GM19452 (cell line): ENCODE data around the gene REPS2.
A peak's percentile ranks its signal among the peaks of the same experiment; 100 is the strongest.

ENCODE experiments used
- ATAC-seq: cut with Tn5 transposase; IDR thresholded peaks from one replicate; pipeline ENCODE4 v1.9.1; 2021; ENCODE audit not compliant: unreplicated experiment

The REPS2 gene

GRCh38 chrX:17077361-17077760 lies 130.9 kb downstream of the REPS2 start:
- no peak for ATAC-seq

- ATAC-seq, result no peak
Measured at GRCh38 chrX:17078031-17078720, 131.7 kb downstream of the REPS2 start.

- no peak for ATAC-seq
Measured at GRCh38 chrX:17081511-17081910, 135.1 kb downstream of the REPS2 start.

GRCh38 chrX:17081968-17082367 lies 135.5 kb downstream of the REPS2 start:
- no peak for ATAC-seq

GRCh38 chrX:17082831-17083230 lies 136.4 kb downstream of the REPS2 start:
- no peak for ATAC-seq

- ATAC-seq, result no peak
Measured at GRCh38 chrX:17086317-17086716, 139.9 kb downstream of the REPS2 start.

- no peak for ATAC-seq
Measured at GRCh38 chrX:17095161-17095560, 148.7 kb downstream of the REPS2 start.

GRCh38 chrX:17098516-17099247 lies 152.2 kb downstream of the REPS2 start:
- ATAC-seq, result peak; percentile 58

GRCh38 chrX:17104433-17104832 lies 158.0 kb downstream of the REPS2 start:
- no peak for ATAC-seq

- ATAC-seq, result no peak
Measured at GRCh38 chrX:17120816-17121215, 174.4 kb downstream of the REPS2 start.

GRCh38 chrX:17154001-17154400 lies 207.5 kb downstream of the REPS2 start:
- no peak for ATAC-seq

GRCh38 chrX:17160975-17161374 lies 214.5 kb downstream of the REPS2 start:
- no peak for ATAC-seq

GRCh38 chrX:17161991-17162390 lies 215.5 kb downstream of the REPS2 start:
- no peak for ATAC-seq

- no peak for ATAC-seq
Measured at GRCh38 chrX:17164079-17164478, 217.6 kb downstream of the REPS2 start.

GRCh38 chrX:17164941-17165340 lies 218.5 kb downstream of the REPS2 start:
- no peak for ATAC-seq

GRCh38 chrX:17167915-17168314 lies 221.5 kb downstream of the REPS2 start:
- ATAC-seq, result no peak

- no peak for ATAC-seq
Measured at GRCh38 chrX:17170973-17171372, 224.5 kb downstream of the REPS2 start.

GRCh38 chrX:17174671-17175070 lies 228.2 kb downstream of the REPS2 start:
- ATAC-seq, result no peak

- no peak for ATAC-seq
Measured at GRCh38 chrX:17182317-17182716, 235.9 kb downstream of the REPS2 start.

GRCh38 chrX:17183566-17183965 lies 237.1 kb downstream of the REPS2 start:
- ATAC-seq, result no peak

- ATAC-seq, result no peak
Measured at GRCh38 chrX:17185431-17185830, 239.0 kb downstream of the REPS2 start.

- no peak for ATAC-seq
Measured at GRCh38 chrX:17187136-17187756, 240.8 kb downstream of the REPS2 start.
